ENCODE results near the gene KRTAP5-5.

DNA sequence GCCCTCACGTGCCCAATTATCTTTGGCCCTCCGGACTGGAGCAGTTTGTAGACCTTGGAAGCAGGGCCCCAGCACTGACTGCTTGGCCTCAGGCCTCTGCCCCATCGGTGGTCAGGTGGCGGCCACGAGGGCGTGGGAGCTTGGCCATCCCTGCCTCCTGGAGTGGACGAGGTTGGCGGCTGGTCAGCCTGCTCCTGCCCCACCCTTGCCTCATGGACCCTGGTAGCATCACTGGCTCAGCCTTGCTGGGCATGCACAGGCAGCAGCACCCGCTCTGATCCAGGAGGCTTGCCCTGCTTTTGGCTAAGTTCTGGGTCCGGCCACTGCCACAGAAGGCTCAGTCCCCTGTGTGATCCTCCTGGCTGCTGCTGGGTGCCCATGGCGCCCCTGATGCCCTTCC, 25.4 kb upstream of the KRTAP5-5 start:
- TF ChIP-seq, protein P1, sequence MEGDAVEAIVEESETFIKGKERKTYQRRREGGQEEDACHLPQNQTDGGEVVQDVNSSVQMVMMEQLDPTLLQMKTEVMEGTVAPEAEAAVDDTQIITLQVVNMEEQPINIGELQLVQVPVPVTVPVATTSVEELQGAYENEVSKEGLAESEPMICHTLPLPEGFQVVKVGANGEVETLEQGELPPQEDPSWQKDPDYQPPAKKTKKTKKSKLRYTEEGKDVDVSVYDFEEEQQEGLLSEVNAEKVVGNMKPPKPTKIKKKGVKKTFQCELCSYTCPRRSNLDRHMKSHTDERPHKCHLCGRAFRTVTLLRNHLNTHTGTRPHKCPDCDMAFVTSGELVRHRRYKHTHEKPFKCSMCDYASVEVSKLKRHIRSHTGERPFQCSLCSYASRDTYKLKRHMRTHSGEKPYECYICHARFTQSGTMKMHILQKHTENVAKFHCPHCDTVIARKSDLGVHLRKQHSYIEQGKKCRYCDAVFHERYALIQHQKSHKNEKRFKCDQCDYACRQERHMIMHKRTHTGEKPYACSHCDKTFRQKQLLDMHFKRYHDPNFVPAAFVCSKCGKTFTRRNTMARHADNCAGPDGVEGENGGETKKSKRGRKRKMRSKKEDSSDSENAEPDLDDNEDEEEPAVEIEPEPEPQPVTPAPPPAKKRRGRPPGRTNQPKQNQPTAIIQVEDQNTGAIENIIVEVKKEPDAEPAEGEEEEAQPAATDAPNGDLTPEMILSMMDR (IDR thresholded peaks at IDR 0.05): no peak
- no peak for TF ChIP-seq POLR2A (IDR thresholded peaks at IDR 0.05)

Data from lower leg skin (tissue), 3 donors.